GM12864 (cell line): ENCODE data around the gene ADAMTS20.

Source experiments
- DNase-seq: peaks from one replicate; pipeline ENCODE4 v3.0.0-alpha.2; 2011; ENCODE audit warnings: low read depth
- H3K4me3 ChIP-seq: 2 replicates; pipeline ENCODE4 v1.5.1; 2011; ENCODE audit warnings: mild to moderate bottlenecking, low read depth, low read length, control low read depth
- CTCF ChIP-seq: IDR thresholded peaks from 2 replicates; pipeline ENCODE4 v1.5.1; 2011; ENCODE audit warnings: low read depth, mild to moderate bottlenecking, moderate library complexity, low read length, control low read depth, inconsistent platforms; ENCODE audit errors: missing control alignments

The ADAMTS20 gene

DNA sequence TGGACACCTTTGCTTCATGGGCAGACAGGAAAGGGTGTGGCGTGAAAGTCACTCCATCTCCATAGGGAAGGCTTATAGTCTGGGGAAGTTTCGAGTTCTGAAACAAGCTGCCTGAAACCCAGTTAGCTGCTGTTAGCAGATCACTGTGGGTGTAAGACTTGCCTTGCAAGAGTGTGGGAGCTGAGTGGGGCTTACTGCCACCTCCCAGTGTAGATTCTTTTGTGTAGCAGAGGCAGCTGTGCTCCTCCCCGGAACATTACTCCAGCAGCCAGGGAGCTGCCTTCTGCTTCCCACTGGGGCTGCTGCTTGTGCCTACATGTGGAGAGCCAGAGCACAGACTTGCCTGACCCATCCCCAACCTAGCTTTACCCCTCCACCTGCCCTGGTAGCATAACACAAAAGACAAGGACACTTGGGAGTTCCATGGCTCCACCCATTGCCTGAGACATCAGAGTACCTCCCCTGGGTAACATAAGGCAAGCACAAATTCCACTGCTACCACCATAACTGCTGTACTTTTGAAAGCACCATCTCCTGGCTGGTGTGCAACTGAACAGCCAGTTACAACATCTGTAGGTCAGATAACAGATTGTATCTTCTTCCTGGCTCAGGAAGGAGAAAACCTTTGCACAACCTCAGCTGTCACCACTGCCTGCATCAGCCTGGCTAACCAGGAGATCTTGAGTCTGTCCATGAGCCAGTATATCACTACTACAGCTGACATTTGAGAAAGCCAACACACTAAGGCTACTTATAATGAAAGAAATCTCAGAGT, 69.5 kb downstream of the ADAMTS20 start:
- TF ChIP-seq CTCF = no peak
- no peak overlapping the region for H3K4me3 ChIP-seq
- no peak for DNase-seq

DNA sequence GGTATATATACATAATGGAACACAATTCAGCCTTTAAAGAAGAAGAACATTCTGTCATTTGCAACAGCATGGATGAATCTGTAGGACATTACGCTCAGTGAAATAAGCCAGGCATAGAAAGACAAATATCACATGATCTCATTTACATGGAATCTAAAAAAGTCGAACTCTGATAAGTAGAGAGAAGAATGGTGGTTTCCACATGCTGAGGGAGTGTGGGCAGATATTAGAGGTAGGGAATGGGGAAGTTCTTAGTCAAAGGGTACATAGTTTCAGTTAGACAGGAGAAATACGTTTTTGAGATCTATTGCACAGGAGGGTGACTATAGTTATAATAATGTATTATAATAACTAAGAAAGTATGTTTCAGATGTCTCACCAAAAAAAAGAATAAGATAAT, 71.4 kb downstream of the ADAMTS20 start:
- H3K4me3 ChIP-seq = no peak overlapping the region
- TF ChIP-seq CTCF = no peak
- no peak for DNase-seq

GRCh38 chr12:43462741-43463140, 89.3 kb downstream of the ADAMTS20 start:
- DNase-seq = no peak
- no peak for TF ChIP-seq CTCF
- H3K4me3 ChIP-seq = no peak overlapping the region

DNA sequence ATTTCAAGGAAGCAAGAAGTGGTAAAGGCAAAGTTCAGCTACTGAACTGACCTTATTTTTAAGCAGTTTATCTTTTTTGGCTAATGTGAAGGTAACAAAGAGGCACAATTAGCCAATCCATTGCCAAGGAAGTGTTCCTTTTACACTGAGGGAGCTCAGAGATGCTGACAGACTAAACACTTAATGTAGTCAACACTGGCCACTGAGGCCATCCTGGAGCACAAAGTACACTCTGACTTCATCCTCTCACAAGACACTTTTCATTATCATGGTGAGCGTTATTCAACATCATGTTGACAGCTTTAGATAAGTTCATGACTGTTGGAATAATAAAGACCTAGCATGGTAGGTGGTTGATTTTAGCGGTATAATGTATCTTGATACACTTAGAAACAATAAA, 89.9 kb downstream of the ADAMTS20 start:
- no peak for DNase-seq
- TF ChIP-seq CTCF = no peak
- H3K4me3 ChIP-seq = no peak overlapping the region

DNA sequence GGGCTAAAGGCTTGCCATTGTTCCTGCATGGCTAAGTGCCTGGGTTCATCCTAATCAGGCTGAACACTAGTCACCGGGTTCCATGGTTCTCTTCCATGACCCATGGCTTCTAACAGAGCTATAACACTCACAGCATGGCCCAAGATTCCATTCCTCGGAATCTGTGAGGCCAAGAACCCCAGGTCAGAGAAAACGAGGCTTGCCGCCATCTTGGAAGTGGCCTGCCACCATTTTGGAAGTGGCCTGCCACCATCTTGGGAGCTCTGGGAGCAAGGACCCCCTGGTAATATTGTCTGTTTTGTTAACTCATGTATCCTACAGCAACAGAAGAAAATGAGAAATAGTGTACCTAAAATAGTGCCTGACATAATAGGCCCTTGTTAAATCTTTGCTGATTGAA, 92.7 kb downstream of the ADAMTS20 start:
- no peak overlapping the region for H3K4me3 ChIP-seq
- DNase-seq = no peak
- TF ChIP-seq CTCF = no peak

GRCh38 chr12:43453761-43454160, 98.2 kb downstream of the ADAMTS20 start:
- no peak for DNase-seq
- no peak overlapping the region for H3K4me3 ChIP-seq
- no peak for TF ChIP-seq CTCF

DNA sequence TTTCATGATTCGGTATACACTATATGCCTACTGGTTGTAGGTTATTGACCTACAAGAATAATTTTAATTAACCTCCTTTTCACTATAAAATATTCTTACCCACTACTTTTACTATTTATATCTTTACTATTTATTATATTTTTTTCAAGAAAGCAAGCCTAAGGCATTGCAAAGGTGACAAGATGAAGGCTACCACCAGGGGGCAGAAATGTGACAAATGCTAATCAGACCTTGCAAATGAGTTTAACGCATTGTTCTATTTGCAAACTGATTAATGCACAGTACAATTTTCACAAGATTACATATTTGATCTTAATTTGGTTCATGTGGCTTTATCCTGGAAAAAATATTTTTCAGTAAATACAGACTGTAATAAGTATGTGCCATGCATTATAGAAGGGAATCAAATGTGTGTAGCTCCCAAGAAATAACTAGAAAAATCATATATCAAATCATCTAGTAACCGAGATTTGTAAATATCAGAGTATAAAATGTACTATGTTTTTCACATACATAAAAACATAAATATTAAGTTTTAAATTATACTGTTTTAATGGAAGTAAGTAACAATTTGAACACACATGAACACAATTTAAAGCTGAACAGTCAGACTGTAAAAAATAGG, 107.0 kb downstream of the ADAMTS20 start:
- TF ChIP-seq CTCF = peak; percentile 74

More for the DNA sequence above, 107.0 kb downstream of the ADAMTS20 start:
- no peak overlapping the region for H3K4me3 ChIP-seq
- DNase-seq = peak; percentile 36
